Measurements from ENCODE around the gene ANKRD28. TPM values are rescaled to one million over a fixed set of nuclear protein-coding genes. Genes with fewer than 3 reads are reported as not detected.
"Not testable (repeated sequence)": the region's sequence is repeated elsewhere in the genome, so short reads cannot be mapped to it uniquely, and the experiment has no call there.

ANKRD28 gene
- total RNA-seq, 1 donor from 2014 or later: 60.6 TPM

DNA sequence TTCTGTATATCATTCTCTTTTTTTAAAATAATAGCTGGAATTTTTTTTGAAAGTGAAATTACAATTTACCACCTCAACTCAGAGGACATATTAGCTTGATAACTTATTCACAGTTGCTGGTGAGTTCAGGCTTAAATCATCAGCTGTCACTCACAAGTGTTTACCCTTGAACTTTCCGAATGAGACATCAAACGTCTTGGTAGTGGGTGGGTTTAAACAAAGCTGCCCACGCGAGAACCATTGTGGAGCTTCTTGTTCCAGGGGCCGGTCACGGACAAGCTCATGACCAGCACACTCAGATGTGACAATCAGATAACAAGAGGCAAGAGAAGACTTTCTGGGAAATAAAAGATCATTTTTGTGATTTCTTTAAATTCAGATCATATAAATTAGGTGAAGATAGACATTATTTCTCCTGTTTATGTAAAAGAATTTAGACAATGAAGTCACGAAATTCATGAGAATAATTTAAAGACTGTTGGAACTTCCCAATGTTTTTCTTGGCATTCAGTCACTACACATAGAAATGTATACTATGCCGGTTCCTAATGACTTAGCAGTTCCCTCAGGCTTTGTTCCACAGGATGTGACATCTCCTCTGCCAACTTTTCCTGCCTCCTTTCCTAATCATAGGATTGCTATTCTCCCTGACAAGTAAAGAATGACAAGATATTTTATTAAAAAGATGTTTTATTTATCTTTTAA is 167.0 kb downstream of the ANKRD28 start:
- H3K36me3 ChIP-seq (ENCODE audit: control insufficient read depth, insufficient read depth, low read length): no peaks in the 10 kb centered on the region
- FAIRE-seq (no peak), DNase-seq (ENCODE audit: low read depth) (peak; percentile 85)
- H3K27me3 ChIP-seq (ENCODE audit: control insufficient read depth, insufficient read depth, low read length): no peaks in the 10 kb centered on the region
- TF ChIP-seq, protein P1, sequence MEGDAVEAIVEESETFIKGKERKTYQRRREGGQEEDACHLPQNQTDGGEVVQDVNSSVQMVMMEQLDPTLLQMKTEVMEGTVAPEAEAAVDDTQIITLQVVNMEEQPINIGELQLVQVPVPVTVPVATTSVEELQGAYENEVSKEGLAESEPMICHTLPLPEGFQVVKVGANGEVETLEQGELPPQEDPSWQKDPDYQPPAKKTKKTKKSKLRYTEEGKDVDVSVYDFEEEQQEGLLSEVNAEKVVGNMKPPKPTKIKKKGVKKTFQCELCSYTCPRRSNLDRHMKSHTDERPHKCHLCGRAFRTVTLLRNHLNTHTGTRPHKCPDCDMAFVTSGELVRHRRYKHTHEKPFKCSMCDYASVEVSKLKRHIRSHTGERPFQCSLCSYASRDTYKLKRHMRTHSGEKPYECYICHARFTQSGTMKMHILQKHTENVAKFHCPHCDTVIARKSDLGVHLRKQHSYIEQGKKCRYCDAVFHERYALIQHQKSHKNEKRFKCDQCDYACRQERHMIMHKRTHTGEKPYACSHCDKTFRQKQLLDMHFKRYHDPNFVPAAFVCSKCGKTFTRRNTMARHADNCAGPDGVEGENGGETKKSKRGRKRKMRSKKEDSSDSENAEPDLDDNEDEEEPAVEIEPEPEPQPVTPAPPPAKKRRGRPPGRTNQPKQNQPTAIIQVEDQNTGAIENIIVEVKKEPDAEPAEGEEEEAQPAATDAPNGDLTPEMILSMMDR (IDR thresholded peaks at IDR 0.05; ENCODE audit: insufficient read depth, low read length, severe bottlenecking): no peak
- no peak overlapping the region for H3K4me3 ChIP-seq (ENCODE audit: low read depth, low read length)

DNA sequence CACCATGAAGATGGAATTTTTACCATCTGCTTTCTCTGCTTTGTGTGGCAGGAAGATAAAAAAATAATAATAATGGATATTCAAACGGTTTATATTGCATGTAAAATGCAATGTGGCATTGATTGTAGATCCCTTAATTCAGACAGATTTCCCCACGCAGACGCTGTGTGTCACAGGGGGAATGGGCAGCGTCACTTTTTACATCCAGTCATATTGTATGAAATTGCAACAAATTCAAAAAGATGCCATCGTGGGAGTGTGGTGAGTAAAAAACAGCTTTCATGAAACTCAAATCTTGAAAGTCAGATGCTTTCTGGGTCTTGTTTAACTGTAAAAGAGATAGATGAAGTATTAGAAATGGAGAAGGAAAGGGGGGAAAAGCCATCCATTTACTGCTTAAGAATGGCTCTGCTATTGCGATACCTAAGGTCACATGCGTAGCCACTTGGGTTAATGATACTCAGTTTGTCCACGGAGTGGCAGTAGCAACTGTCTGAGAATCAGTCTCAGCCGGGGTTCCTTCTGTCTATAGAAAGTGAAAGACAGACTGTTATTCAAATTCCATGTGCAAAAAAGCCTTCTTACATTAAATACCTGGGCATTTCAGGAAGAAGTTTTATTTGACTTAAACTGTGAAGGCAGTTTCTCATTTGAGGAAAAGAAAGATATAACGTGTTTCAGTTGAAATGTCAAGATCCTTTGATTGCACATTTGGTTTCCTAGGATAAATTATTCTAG is 167.8 kb downstream of the ANKRD28 start:
- TF ChIP-seq, protein P1 (IDR thresholded peaks at IDR 0.05; ENCODE audit: insufficient read depth, low read length, severe bottlenecking): peak; percentile 63

DNA sequence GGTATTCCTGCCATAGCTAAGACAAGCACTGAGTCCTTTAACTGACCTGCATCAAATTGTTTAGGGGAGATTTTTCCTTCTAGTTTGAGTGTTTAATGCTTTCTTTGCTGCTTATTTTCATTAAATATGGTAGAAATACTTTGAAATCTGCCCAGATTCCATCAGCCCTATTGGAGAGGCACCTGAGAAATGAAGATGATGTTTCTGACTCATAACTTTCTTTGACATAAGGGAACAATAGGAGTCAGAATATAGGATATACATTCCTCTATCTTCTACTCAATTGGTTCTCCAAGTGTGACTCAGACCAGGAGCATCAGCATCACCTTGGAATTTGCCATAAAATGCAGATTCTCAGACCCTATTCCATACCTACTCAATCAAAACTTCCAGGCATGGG is 168.8 kb downstream of the ANKRD28 start:
- no peak for DNase-seq (ENCODE audit: low read depth)
- no peaks in the 10 kb centered on the region for H3K36me3 ChIP-seq (ENCODE audit: control insufficient read depth, insufficient read depth, low read length)
- FAIRE-seq: no peak
- TF ChIP-seq, protein P1 (IDR thresholded peaks at IDR 0.05; ENCODE audit: insufficient read depth, low read length, severe bottlenecking): no peak
- H3K27me3 ChIP-seq (ENCODE audit: control insufficient read depth, insufficient read depth, low read length): no peaks in the 10 kb centered on the region
- no peak overlapping the region for H3K4me3 ChIP-seq (ENCODE audit: low read depth, low read length)

More for the DNA sequence above, 167.8 kb downstream of the ANKRD28 start:
- DNase-seq (ENCODE audit: low read depth): peak; percentile 79
- no peaks in the 10 kb centered on the region for H3K36me3 ChIP-seq (ENCODE audit: control insufficient read depth, insufficient read depth, low read length)
- no peak for FAIRE-seq
- no peaks in the 10 kb centered on the region for H3K27me3 ChIP-seq (ENCODE audit: control insufficient read depth, insufficient read depth, low read length)
- H3K4me3 ChIP-seq (ENCODE audit: low read depth, low read length): no peak overlapping the region

DNA sequence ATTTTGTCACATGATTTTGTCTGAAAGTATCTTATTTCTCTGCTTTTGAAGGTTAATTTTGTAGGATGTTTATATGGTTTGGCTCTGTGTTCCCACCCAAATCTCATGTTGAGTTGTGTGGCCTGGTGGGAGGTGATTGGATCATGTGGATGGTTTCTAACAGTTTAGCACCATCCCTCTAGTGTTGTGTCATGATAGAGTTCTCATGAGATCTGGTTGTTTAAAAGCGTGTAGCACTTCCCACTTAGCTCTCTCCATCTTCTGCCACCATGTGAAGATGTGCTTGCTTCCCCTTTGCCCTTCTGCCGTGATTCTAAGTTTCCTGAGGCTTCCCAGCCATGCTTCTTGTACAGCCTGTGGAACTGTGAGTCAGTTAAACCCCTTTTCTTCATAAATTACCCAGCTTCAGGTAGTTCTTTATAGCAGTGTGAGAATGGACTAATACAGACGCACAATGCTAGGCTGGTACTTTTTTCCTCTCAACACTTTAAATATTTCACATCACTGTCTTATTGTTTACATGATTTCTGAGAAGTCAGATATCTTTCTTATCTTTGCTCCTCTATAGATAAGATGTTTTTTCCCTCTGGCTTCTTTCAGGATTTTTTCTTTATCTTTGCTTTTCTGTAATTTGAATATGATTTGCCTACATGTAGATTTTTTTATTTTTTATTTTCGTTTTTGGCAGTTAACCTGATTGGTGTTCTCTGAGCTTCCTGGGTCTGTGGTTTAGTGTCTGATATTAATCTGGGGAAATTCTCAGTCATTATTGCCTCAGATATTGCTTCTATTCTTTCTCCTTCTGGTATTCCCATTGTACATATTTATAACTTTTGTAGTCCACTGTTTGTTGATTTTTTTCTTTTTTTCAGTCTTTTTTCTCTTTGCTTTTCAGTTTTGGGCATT is 174.0 kb downstream of the ANKRD28 start:
- TF ChIP-seq, protein P1 (IDR thresholded peaks at IDR 0.05; ENCODE audit: insufficient read depth, low read length, severe bottlenecking): no peak
- no peak for DNase-seq (ENCODE audit: low read depth)
- no peak for FAIRE-seq
- Histone ChIP-seq H3K36me3 (ENCODE audit: control insufficient read depth, insufficient read depth, low read length) (no peaks in the 10 kb centered on the region), H3K27me3 (ENCODE audit: control insufficient read depth, insufficient read depth, low read length) (no peaks in the 10 kb centered on the region), H3K4me3 (ENCODE audit: low read depth, low read length) (no peak overlapping the region)

DNA sequence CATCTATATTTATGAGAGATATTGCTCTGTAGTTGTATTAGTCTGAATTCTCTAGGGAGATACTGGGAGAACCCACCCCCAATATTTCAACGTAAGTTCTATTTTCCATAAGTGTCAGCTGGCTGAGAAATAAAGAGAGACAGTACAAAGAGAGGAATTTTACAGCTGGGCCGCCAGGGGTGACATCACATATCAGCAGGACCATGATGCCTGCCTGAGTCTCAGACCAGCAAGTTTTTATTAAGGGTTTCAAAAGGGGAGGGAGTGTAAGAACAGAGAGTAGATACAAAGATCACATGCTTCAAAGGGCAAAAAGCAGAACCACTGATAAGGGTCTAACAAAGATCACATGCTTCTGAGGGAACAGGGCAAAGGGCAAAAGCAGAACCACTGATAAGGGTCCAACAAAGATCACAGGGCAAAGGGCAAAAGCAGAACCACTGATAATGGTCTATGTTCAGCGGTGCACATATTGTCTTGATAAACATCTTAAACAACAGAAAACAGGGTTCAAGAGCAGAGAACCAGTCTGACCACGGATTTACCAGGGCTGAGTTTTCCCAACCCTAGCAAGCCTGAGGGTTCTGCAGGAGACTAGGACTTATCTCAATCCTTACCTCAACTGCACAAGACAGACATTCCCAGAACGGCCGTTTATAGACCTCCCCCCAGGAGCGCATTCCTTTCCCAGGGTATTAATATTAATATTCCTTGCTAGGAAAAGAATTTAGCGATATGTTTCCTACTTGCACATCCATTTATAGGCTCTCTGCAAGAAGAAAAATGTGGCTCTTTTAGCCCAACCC is 177.9 kb downstream of the ANKRD28 start:
- DNase-seq (ENCODE audit: low read depth); H3K36me3 ChIP-seq (ENCODE audit: control insufficient read depth, insufficient read depth, low read length); FAIRE-seq; H3K27me3 ChIP-seq (ENCODE audit: control insufficient read depth, insufficient read depth, low read length); H3K4me3 ChIP-seq (ENCODE audit: low read depth, low read length): not testable (repeated sequence)

Other genes with a start within 250 kb of the ANKRD28 start
- 15.7 and 25.0 TPM in 2 replicates for gene HACL1, start 196.4 kb downstream of the ANKRD28 start, total RNA-seq
- gene BTD, start 196.2 kb downstream of the ANKRD28 start, total RNA-seq: 9.3 and 9.7 TPM in 2 replicates

Measured in bronchial epithelial cell (primary cell).